GM12878 (cell line): ENCODE results near the gene RNF32. TPM values are rescaled to one million over a fixed set of nuclear protein-coding genes. Genes with fewer than 3 reads are reported as not detected.

Source experiments
- ATAC-seq: fragments of 200-7000 bp; cut with Tn5 transposase; 3 replicates; pipeline ENCODE4 v1.9.1; 2020; ENCODE audit warnings: mild to moderate bottlenecking, moderate library complexity
- BruUV-seq: library from RNA; stranded (reverse); fragments of 400-500 nt; replicated peaks from 2 replicates; lab custom pipeline; 2021; lab: Mats Ljungman, UMichigan
- CTCF ChIA-PET: fragments of 300-600 bp; sonication (Branson Sonifier 250); formaldehyde crosslinking; extraction: SDS; loops from one replicate; lab custom pipeline; 2021; ENCODE audit warnings: inconsistent platforms; lab: Yijun Ruan, JAX
- POLR2A ChIA-PET: fragments of 350-600 bp; formaldehyde crosslinking; extraction: SDS; loops from one replicate; lab custom pipeline; 2021; ENCODE audit warnings: inconsistent platforms; lab: Charles Lee
- RAD21 ChIA-PET: fragments of 300-600 bp; sonication (Branson Sonifier 250); formaldehyde crosslinking; loops from one replicate; lab custom pipeline; 2023; ENCODE audit warnings: antibody characterized with exemption; ENCODE audit not compliant: unreplicated experiment; lab: Charles Lee
- SMC1A ChIA-PET: fragments of 300-600 bp; sonication (Branson Sonifier 250); formaldehyde crosslinking; loops from one replicate; lab custom pipeline; 2023; ENCODE audit not compliant: unreplicated experiment, uncharacterized antibody; lab: Charles Lee
- DNase-seq: peaks from one replicate; pipeline ENCODE4 v3.0.0-alpha.2; 2011; ENCODE audit warnings: low read depth, low spot score
- FAIRE-seq: peaks from 3 replicates; lab custom pipeline; 2011; peaks lifted over from hg19 to GRCh38; lab: Jason Lieb, UNC
- H2AFZ ChIP-seq: 2 replicates; pipeline ENCODE4 v1.6.0; 2011; ENCODE audit warnings: low read depth, low read length, control low read depth; ENCODE audit not compliant: control insufficient read depth
- H3K27ac ChIP-seq: 2 replicates; pipeline ENCODE4 v1.5.1; 2011; ENCODE audit warnings: control low read depth; ENCODE audit not compliant: control insufficient read depth, insufficient read depth
- H3K27me3 ChIP-seq, 2 experiments: replicated peaks in 1 of 2; 2 replicates each; pipeline versions ENCODE4 v1.6.0 to v1.6.1; 2011; ENCODE audit warnings: low read length in 1 of 2; ENCODE audit not compliant: control insufficient read depth in 2 of 2, insufficient read depth in 2 of 2
- H3K36me3 ChIP-seq, 2 experiments: 2 replicates each; pipeline ENCODE4 v1.5.1; 2011; ENCODE audit warnings: low read length in 1 of 2; ENCODE audit not compliant: control insufficient read depth in 2 of 2, insufficient read depth in 2 of 2
- H3K4me1 ChIP-seq: 2 replicates; pipeline ENCODE4 v1.6.1; 2011; ENCODE audit warnings: mild to moderate bottlenecking, low read length, moderate library complexity, mixed read lengths; ENCODE audit not compliant: control insufficient read depth, insufficient read depth
- H3K4me2 ChIP-seq: 2 replicates; pipeline ENCODE4 v1.6.0; 2011; ENCODE audit warnings: control low read depth; ENCODE audit not compliant: control insufficient read depth, insufficient read depth
- H3K4me3 ChIP-seq: fragments of 200-600 bp; sonication (generic); 2 replicates; pipeline ENCODE4 v1.5.1; 2016
- H3K79me2 ChIP-seq: 2 replicates; pipeline ENCODE4 v1.6.0; 2011; ENCODE audit warnings: low read length; ENCODE audit not compliant: control insufficient read depth, insufficient read depth
- H3K9ac ChIP-seq: 2 replicates; pipeline ENCODE4 v1.8.0; 2011; ENCODE audit warnings: low read length, control low read depth, mixed read lengths; ENCODE audit not compliant: control insufficient read depth, insufficient read depth
- H3K9me3 ChIP-seq: replicated peaks from 3 replicates; pipeline ENCODE4 v1.5.1; 2011; ENCODE audit warnings: mild to moderate bottlenecking, low read length; ENCODE audit not compliant: control insufficient read depth, insufficient read depth
- H4K20me1 ChIP-seq: 2 replicates; pipeline ENCODE4 v1.6.0; 2011; ENCODE audit not compliant: control insufficient read depth, insufficient read depth
- FOXK2 ChIP-seq: fragments of 450-650 bp; IDR thresholded peaks from 2 replicates; pipeline ENCODE4 v1.6.1; 2017; ENCODE audit warnings: mild to moderate bottlenecking, moderate library complexity
- MTA3 ChIP-seq: IDR thresholded peaks from 2 replicates; pipeline ENCODE4 v1.6.1; 2012; ENCODE audit warnings: low read length, inconsistent platforms, borderline replicate concordance
- NFXL1 ChIP-seq: fragments of 450-650 bp; IDR thresholded peaks from 2 replicates; pipeline ENCODE4 v1.6.1; 2017; ENCODE audit warnings: antibody characterized with exemption, mild to moderate bottlenecking, borderline replicate concordance
- RAD51 ChIP-seq: fragments of 450-650 bp; IDR thresholded peaks from 2 replicates; pipeline ENCODE4 v1.6.1; 2016; ENCODE audit warnings: moderate library complexity, mild to moderate bottlenecking, inconsistent platforms
- RBBP5 ChIP-seq: fragments of 200-600 bp; sonication (generic); conservative IDR thresholded peaks from 2 replicates; pipeline ENCODE4 v1.6.1; 2016
- YBX1 ChIP-seq: fragments of 450-650 bp; IDR thresholded peaks from 2 replicates; pipeline ENCODE4 v1.6.1; 2016; ENCODE audit warnings: antibody characterized with exemption
- ZNF217 ChIP-seq: fragments of 450-650 bp; IDR thresholded peaks from 2 replicates; pipeline ENCODE4 v1.6.1; 2017; ENCODE audit warnings: antibody characterized with exemption, mild to moderate bottlenecking
- WGBS: methylation state at CpG from one replicate; pipeline ENCODE4 v1.1.6; 2016; ENCODE audit warnings: low lambda C conversion rate; ENCODE audit not compliant: insufficient replicate concordance, insufficient coverage; ENCODE audit errors: missing lambda C conversion rate; 5-methylcytosine and 5-hydroxymethylcytosine counted together
- in situ Hi-C: fragments of 300-500 bp; cut with MboI; formaldehyde crosslinking; loops from 9 replicates; pipeline ENCODE4 v1.14.3; 2018; ENCODE audit warnings: mixed read lengths
- intact Hi-C: fragments of 100-400 bp; cut with micrococcal nuclease; formaldehyde crosslinking; loops from one replicate; pipeline ENCODE4 v1.14.2; 2022; ENCODE audit not compliant: unreplicated experiment
- polyA plus RNA-seq, 11 experiments: library from polyadenylated mRNA; depleted of rRNA in 4 of 11; unstranded in 6 of 11; stranded (reverse) in 5 of 11; fragments of >200 nt; fragmentation: Nextera tagmentation in 4 of 11; fragmentation: Illumina TruSeq in 1 of 11; extraction: Ambion mirVana in 4 of 11; extraction: Trizol in 1 of 11; gene quantifications; 1 replicate in 1 of 11; 2 replicates in 10 of 11; pipeline versions ENCODE4 v1.2.1 to v1.2.3, GENCODE V29; 2011 to 2016; ENCODE audit warnings: inconsistent platforms in 2 of 11, missing spikeins in 2 of 11, low read depth in 1 of 11
- total RNA-seq, 4 experiments: library from RNA; depleted of rRNA in 3 of 4; stranded (reverse); fragments of >200 nt in 3 of 4; fragmentation: Illumina TruSeq in 1 of 4; extraction: Trizol in 1 of 4; gene quantifications; 2 replicates each; pipeline versions ENCODE4 v1.2.1 to v1.2.3, GENCODE V29; 2013 to 2021
- TF ChIP-seq, protein P1 (sequence below): fragments of 450-650 bp; formaldehyde crosslinking; IDR thresholded peaks from 2 replicates; pipeline ENCODE4 v1.4.0; 2020; ENCODE audit warnings: mild to moderate bottlenecking, moderate library complexity
- TF ChIP-seq, protein P2 (sequence below): fragments of 450-650 bp; IDR thresholded peaks from 2 replicates; pipeline ENCODE4 v1.6.1; 2016; ENCODE audit warnings: mild to moderate bottlenecking
- TF ChIP-seq, protein P3 (sequence below): IDR thresholded peaks from 2 replicates; pipeline ENCODE4 v1.6.1; 2011; ENCODE audit warnings: low read depth, low read length, improper control_type of control experiment, borderline replicate concordance

Gene RNF32
- total and polyA plus RNA-seq, 10 of the 15 experiments (the other 5 are each of a cell fraction or from before 2014, with no cell fraction given) = 2.5 to 7.2 (median 3.7) TPM

DNA sequence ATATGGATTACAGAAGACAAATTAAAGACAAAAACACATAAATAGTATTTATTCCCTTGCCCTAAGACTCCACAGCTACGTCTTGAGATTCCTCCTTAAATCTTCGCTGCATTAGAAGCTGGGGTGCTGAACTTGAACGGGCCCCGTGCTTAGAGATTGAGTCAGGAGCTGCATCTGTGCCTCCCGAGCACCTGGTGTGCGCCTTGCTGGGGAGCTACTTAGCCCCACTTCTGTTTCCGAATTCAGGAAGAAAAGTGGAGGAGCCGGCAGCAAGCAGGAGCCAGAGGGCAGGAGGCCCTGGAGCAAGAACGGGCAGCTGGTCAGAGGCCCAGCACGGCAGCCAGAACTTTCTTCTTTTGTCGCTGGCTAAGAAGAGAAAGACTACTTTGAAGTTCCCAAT lies 30.4 kb upstream of the RNF32 start:
- BruUV-seq = no TSS peak
- WGBS = 76% methylated on average over 11 of the region's 11 CpGs
- intact Hi-C loops = loop anchor here (5.0 kb wide), 1 partner anchor 63 kb away; no protein-coding TSS in a partner anchor
- no peak overlapping the region for H3K27ac ChIP-seq
- no peak overlapping the region for H3K9ac ChIP-seq
- no peaks in the 10 kb centered on the region for H3K9me3 ChIP-seq
- ATAC-seq (no peak), FAIRE-seq (no peak), DNase-seq (no peak)
- ChIA-PET SMC1A (no interaction called here), RAD21 (no interaction called here), POLR2A (no interaction called here), CTCF (interaction anchor here (0.7 kb wide), 1 partner anchor 22 kb away, joined by 3 read pairs; no protein-coding TSS in a partner anchor)
- no peaks in the 10 kb centered on the region for H4K20me1 ChIP-seq
- H3K4me3 ChIP-seq = no peak overlapping the region
- no peak overlapping the region for H3K4me2 ChIP-seq
- H3K79me2 ChIP-seq = no peaks in the 10 kb centered on the region
- H3K4me1 ChIP-seq = peaks cover 3% of the 10 kb centered on the region
- no peaks in the 10 kb centered on the region for H3K36me3 ChIP-seq
- H2AFZ ChIP-seq = no peak overlapping the region
- H3K27me3 ChIP-seq = no peaks in the 10 kb centered on the region
- TF ChIP-seq MTA3 (no peak), ZNF217 (no peak), YBX1 (no peak), RBBP5 (no peak), FOXK2 (no peak), NFXL1 (no peak), RAD51 (no peak)
- TF ChIP-seq, protein P1, sequence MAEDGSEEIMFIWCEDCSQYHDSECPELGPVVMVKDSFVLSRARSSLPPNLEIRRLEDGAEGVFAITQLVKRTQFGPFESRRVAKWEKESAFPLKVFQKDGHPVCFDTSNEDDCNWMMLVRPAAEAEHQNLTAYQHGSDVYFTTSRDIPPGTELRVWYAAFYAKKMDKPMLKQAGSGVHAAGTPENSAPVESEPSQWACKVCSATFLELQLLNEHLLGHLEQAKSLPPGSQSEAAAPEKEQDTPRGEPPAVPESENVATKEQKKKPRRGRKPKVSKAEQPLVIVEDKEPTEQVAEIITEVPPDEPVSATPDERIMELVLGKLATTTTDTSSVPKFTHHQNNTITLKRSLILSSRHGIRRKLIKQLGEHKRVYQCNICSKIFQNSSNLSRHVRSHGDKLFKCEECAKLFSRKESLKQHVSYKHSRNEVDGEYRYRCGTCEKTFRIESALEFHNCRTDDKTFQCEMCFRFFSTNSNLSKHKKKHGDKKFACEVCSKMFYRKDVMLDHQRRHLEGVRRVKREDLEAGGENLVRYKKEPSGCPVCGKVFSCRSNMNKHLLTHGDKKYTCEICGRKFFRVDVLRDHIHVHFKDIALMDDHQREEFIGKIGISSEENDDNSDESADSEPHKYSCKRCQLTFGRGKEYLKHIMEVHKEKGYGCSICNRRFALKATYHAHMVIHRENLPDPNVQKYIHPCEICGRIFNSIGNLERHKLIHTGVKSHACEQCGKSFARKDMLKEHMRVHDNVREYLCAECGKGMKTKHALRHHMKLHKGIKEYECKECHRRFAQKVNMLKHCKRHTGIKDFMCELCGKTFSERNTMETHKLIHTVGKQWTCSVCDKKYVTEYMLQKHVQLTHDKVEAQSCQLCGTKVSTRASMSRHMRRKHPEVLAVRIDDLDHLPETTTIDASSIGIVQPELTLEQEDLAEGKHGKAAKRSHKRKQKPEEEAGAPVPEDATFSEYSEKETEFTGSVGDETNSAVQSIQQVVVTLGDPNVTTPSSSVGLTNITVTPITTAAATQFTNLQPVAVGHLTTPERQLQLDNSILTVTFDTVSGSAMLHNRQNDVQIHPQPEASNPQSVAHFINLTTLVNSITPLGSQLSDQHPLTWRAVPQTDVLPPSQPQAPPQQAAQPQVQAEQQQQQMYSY = no peak
- TF ChIP-seq, protein P2, sequence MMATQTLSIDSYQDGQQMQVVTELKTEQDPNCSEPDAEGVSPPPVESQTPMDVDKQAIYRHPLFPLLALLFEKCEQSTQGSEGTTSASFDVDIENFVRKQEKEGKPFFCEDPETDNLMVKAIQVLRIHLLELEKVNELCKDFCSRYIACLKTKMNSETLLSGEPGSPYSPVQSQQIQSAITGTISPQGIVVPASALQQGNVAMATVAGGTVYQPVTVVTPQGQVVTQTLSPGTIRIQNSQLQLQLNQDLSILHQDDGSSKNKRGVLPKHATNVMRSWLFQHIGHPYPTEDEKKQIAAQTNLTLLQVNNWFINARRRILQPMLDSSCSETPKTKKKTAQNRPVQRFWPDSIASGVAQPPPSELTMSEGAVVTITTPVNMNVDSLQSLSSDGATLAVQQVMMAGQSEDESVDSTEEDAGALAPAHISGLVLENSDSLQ = no peak
- TF ChIP-seq, protein P3, sequence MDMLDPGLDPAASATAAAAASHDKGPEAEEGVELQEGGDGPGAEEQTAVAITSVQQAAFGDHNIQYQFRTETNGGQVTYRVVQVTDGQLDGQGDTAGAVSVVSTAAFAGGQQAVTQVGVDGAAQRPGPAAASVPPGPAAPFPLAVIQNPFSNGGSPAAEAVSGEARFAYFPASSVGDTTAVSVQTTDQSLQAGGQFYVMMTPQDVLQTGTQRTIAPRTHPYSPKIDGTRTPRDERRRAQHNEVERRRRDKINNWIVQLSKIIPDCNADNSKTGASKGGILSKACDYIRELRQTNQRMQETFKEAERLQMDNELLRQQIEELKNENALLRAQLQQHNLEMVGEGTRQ = no peak
- in situ Hi-C loops = no loop called here
